ENCODE data around the gene EVI5. TPM values are rescaled to one million over a fixed set of nuclear protein-coding genes. Genes with fewer than 3 reads are reported as not detected.

The EVI5 gene
- total RNA-seq, 1 experiment from 2014 or later = 31.6 TPM

DNA sequence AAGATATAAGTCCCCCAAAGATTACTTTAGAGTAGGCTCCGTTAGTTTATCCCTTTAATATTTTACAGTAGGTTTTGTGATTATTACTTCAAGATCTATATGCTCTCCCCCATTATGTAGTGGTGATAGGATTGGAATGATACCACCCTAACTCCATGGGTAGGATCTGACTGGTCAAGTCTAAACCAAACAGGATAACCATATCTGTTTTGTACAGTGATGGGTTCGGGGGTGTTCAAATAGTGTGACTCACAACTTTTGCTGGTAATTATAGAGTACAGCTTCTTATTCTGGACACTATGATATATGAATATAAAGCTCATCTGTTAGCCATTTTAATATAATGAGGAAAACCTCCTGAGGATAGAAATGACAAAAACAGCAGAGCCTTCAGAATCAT is 212.4 kb downstream of the EVI5 start:
- BruUV-seq (replicated peaks) = no TSS peak
- POLR2A ChIA-PET (ENCODE audit: low non-redundant PET) = no interaction called here
- intact Hi-C loops (cut with micrococcal nuclease; ENCODE audit: unreplicated experiment) = no loop called here

DNA sequence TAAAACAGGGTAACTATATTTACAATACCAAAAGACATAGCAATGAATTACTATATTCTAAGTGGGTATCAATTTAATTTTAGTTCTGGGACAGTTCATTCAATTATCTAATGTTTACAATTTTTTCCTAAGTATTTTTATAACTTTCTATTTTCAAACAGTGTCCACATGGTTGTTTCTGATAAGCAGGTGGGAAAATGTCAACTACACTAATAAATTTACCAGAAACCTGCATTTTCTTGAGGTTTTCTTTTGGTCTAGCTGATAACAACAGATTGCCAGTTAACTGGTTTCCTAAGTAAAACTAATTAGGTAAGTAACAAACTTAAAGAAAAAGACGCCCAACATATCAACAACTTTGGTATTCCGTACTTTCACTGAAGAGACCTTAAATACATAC is 213.3 kb downstream of the EVI5 start:
- Histone ChIP-seq H3K9me3 (ENCODE audit: low read depth, low read length, poor library complexity, severe bottlenecking) (no peaks in the 10 kb centered on the region), H3K27me3 (replicated peaks; ENCODE audit: insufficient read depth, low read depth, low read length, poor library complexity) (no peaks in the 10 kb centered on the region), H3K4me1 (ENCODE audit: insufficient read depth, low read length, poor library complexity, severe bottlenecking) (peaks cover 2% of the 10 kb centered on the region), H3K36me3 (ENCODE audit: insufficient read depth, low read length, poor library complexity, severe bottlenecking) (no peaks in the 10 kb centered on the region), H3K27ac (ENCODE audit: low read depth, low read length, poor library complexity, severe bottlenecking) (no peak overlapping the region), H3K4me3 (ENCODE audit: low read depth, low read length, poor library complexity, severe bottlenecking) (no peak overlapping the region)
- DNase-seq (ENCODE audit: low spot score) = no peak
- POLR2A ChIA-PET (ENCODE audit: low non-redundant PET) = no interaction called here
- TF ChIP-seq, protein P1, sequence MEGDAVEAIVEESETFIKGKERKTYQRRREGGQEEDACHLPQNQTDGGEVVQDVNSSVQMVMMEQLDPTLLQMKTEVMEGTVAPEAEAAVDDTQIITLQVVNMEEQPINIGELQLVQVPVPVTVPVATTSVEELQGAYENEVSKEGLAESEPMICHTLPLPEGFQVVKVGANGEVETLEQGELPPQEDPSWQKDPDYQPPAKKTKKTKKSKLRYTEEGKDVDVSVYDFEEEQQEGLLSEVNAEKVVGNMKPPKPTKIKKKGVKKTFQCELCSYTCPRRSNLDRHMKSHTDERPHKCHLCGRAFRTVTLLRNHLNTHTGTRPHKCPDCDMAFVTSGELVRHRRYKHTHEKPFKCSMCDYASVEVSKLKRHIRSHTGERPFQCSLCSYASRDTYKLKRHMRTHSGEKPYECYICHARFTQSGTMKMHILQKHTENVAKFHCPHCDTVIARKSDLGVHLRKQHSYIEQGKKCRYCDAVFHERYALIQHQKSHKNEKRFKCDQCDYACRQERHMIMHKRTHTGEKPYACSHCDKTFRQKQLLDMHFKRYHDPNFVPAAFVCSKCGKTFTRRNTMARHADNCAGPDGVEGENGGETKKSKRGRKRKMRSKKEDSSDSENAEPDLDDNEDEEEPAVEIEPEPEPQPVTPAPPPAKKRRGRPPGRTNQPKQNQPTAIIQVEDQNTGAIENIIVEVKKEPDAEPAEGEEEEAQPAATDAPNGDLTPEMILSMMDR (conservative IDR thresholded peaks at IDR 0.05; ENCODE audit: low read depth, low read length) = no peak
- TF ChIP-seq EZH2 (IDR thresholded peaks at IDR 0.05; ENCODE audit: borderline replicate concordance, low read depth, low read length, poor library complexity, severe bottlenecking) = no peak
- CTCF ChIA-PET = no interaction called here
- intact Hi-C loops (cut with micrococcal nuclease; ENCODE audit: unreplicated experiment) = no loop called here
- no TSS peak for BruUV-seq (replicated peaks)

More for the DNA sequence above, 212.4 kb downstream of the EVI5 start:
- Histone ChIP-seq H3K4me1 (ENCODE audit: insufficient read depth, low read length, poor library complexity, severe bottlenecking) (peaks cover 6% of the 10 kb centered on the region), H3K4me3 (ENCODE audit: low read depth, low read length, poor library complexity, severe bottlenecking) (no peak overlapping the region), H3K9me3 (ENCODE audit: low read depth, low read length, poor library complexity, severe bottlenecking) (no peaks in the 10 kb centered on the region), H3K27me3 (replicated peaks; ENCODE audit: insufficient read depth, low read depth, low read length, poor library complexity) (no peaks in the 10 kb centered on the region), H3K27ac (ENCODE audit: low read depth, low read length, poor library complexity, severe bottlenecking) (no peak overlapping the region), H3K36me3 (ENCODE audit: insufficient read depth, low read length, poor library complexity, severe bottlenecking) (no peaks in the 10 kb centered on the region)
- TF ChIP-seq, protein P1 (conservative IDR thresholded peaks at IDR 0.05; ENCODE audit: low read depth, low read length) = no peak
- no peak for TF ChIP-seq EZH2 (IDR thresholded peaks at IDR 0.05; ENCODE audit: borderline replicate concordance, low read depth, low read length, poor library complexity, severe bottlenecking)
- CTCF ChIA-PET = no interaction called here
- DNase-seq (ENCODE audit: low spot score) = no peak

DNA sequence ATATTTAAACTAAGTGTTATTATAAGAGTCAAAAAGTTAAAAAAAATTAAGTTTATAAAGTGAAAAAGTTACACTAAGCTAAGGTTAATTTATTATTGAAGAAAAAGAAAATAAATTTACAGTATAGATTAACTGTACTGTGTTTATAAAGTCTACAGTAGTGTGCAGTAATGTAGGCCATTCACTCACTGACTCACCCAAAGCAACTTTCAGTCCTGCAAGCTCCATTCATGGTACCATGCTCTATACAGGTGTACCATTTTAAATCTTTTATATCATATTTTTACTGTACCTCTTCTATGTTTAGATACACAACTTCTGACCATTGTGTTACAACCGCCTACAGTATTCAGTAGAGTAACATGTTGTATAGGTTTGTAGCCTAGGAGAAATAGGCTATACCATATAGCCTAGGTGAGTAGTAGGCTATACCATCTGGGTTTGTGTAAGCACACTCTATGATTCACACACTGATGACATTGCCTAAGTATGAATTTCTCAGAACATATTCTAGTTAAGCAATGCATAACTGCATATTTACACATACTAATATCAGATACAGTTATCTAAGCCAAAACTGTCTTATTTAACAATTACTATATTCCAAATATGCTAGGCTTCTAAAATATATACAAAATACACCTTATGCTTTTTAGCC is 217.6 kb downstream of the EVI5 start:
- Histone ChIP-seq H3K4me1 (ENCODE audit: insufficient read depth, low read length, poor library complexity, severe bottlenecking) (no peaks in the 10 kb centered on the region), H3K27ac (ENCODE audit: low read depth, low read length, poor library complexity, severe bottlenecking) (no peak overlapping the region), H3K4me3 (ENCODE audit: low read depth, low read length, poor library complexity, severe bottlenecking) (no peak overlapping the region), H3K36me3 (ENCODE audit: insufficient read depth, low read length, poor library complexity, severe bottlenecking) (no peaks in the 10 kb centered on the region), H3K9me3 (ENCODE audit: low read depth, low read length, poor library complexity, severe bottlenecking) (no peaks in the 10 kb centered on the region), H3K27me3 (replicated peaks; ENCODE audit: insufficient read depth, low read depth, low read length, poor library complexity) (no peaks in the 10 kb centered on the region)
- TF ChIP-seq, protein P1 (conservative IDR thresholded peaks at IDR 0.05; ENCODE audit: low read depth, low read length) = no peak
- no peak for TF ChIP-seq EZH2 (IDR thresholded peaks at IDR 0.05; ENCODE audit: borderline replicate concordance, low read depth, low read length, poor library complexity, severe bottlenecking)
- BruUV-seq (replicated peaks) = no TSS peak
- intact Hi-C loops (cut with micrococcal nuclease; ENCODE audit: unreplicated experiment) = no loop called here
- ChIA-PET POLR2A (ENCODE audit: low non-redundant PET) (no interaction called here), CTCF (no interaction called here)
- DNase-seq (ENCODE audit: low spot score) = no peak
